HepG2 (cell line): ENCODE data around the gene MRPL14. TPM values are rescaled to one million over a fixed set of nuclear protein-coding genes. Genes with fewer than 3 reads are reported as not detected.

ENCODE experiments used
- CEBPB ChIP-seq: IDR thresholded peaks from 2 replicates; pipeline ENCODE4 v1.6.1; 2011; ENCODE audit warnings: low read depth, low read length, improper control_type of control experiment, borderline replicate concordance
- DNMT1 ChIP-seq: sonication (generic); formaldehyde crosslinking; IDR thresholded peaks from 2 replicates; pipeline ENCODE4 v1.5.1; 2020; ENCODE audit warnings: mild to moderate bottlenecking, missing genetic modification reagents
- FOXJ3 ChIP-seq: sonication (generic); formaldehyde crosslinking; IDR thresholded peaks from 2 replicates; pipeline ENCODE4 v1.4.0; 2020; ENCODE audit warnings: missing genetic modification reagents, mild to moderate bottlenecking, borderline replicate concordance
- HOXA9 ChIP-seq: sonication (generic); formaldehyde crosslinking; IDR thresholded peaks from 2 replicates; pipeline ENCODE4 v1.8.1; 2022; ENCODE audit warnings: missing genetic modification reagents, mild to moderate bottlenecking, moderate library complexity, borderline replicate concordance
- JARID2 ChIP-seq: sonication (generic); formaldehyde crosslinking; IDR thresholded peaks from 2 replicates; pipeline ENCODE4 v1.8.1; 2023; ENCODE audit warnings: missing genetic modification reagents, inconsistent platforms; ENCODE audit not compliant: insufficient replicate concordance
- KDM5A ChIP-seq: fragments of 200-600 bp; sonication (generic); IDR thresholded peaks from 2 replicates; pipeline ENCODE4 v1.7.0; 2018; ENCODE audit warnings: antibody characterized with exemption, mild to moderate bottlenecking, low read length, borderline replicate concordance
- KDM6A ChIP-seq: IDR thresholded peaks from 2 replicates; pipeline ENCODE4 v1.6.1; 2016; ENCODE audit warnings: low read depth
- ONECUT2 ChIP-seq: sonication (generic); formaldehyde crosslinking; IDR thresholded peaks from 2 replicates; pipeline ENCODE4 v1.4.0; 2020; ENCODE audit warnings: missing genetic modification reagents
- PLRG1 ChIP-seq: fragments of 450-650 bp; conservative IDR thresholded peaks from 2 replicates; pipeline ENCODE4 v1.6.1; 2016
- SALL2 ChIP-seq: sonication (generic); formaldehyde crosslinking; IDR thresholded peaks from 2 replicates; pipeline ENCODE4 v1.8.1; 2023; ENCODE audit warnings: mild to moderate bottlenecking, missing genetic modification reagents, inconsistent platforms
- UBTF ChIP-seq: sonication (generic); formaldehyde crosslinking; IDR thresholded peaks from 2 replicates; pipeline ENCODE4 v1.4.0; 2020; ENCODE audit warnings: mild to moderate bottlenecking, missing genetic modification reagents
- YEATS2 ChIP-seq: sonication (generic); formaldehyde crosslinking; IDR thresholded peaks from 2 replicates; pipeline ENCODE4 v1.4.0; 2020; ENCODE audit warnings: missing genetic modification reagents, borderline replicate concordance
- ZNF446 ChIP-seq: sonication (generic); formaldehyde crosslinking; IDR thresholded peaks from 2 replicates; pipeline ENCODE4 v1.5.0; 2020; ENCODE audit warnings: mild to moderate bottlenecking, missing genetic modification reagents
- ZNF781 ChIP-seq: sonication (generic); formaldehyde crosslinking; IDR thresholded peaks from 2 replicates; pipeline ENCODE4 v1.5.1; 2020; ENCODE audit warnings: borderline replicate concordance, mild to moderate bottlenecking, missing genetic modification reagents; ENCODE audit errors: not compliant biosample characterization
- ZNF784 ChIP-seq: sonication (generic); formaldehyde crosslinking; IDR thresholded peaks from 2 replicates; pipeline ENCODE4 v1.5.1; 2020; ENCODE audit warnings: missing genetic modification reagents, mild to moderate bottlenecking, borderline replicate concordance
- ZSCAN20 ChIP-seq: sonication (generic); formaldehyde crosslinking; IDR thresholded peaks from 2 replicates; pipeline ENCODE4 v1.4.0; 2020; ENCODE audit warnings: missing genetic modification reagents, mild to moderate bottlenecking, borderline replicate concordance
- polyA plus RNA-seq, 8 experiments: library from polyadenylated mRNA; depleted of rRNA in 3 of 8; stranded (reverse) in 7 of 8; unstranded in 1 of 8; fragments of >200 nt; fragmentation: Illumina TruSeq in 4 of 8; extraction: Trizol in 4 of 8; gene quantifications; 2 replicates each; pipeline versions ENCODE4 v1.2.1 to v1.2.3, GENCODE V29; 2011 to 2016; ENCODE audit warnings: low read depth in 4 of 8, missing spikeins in 1 of 8, mixed read lengths in 1 of 8; ENCODE audit not compliant: insufficient read depth in 1 of 8
- total RNA-seq, 5 experiments: library from RNA; depleted of rRNA; stranded (reverse); fragments of >200 nt; fragmentation: Illumina TruSeq; extraction: Trizol; gene quantifications; 2 replicates each; pipeline ENCODE4 v1.2.3, GENCODE V29; 2016; ENCODE audit warnings: low read depth in 1 of 5
- TF ChIP-seq, protein P1 (sequence below): fragments of 450-650 bp; IDR thresholded peaks from 2 replicates; pipeline ENCODE4 v1.6.1; 2017; ENCODE audit warnings: mild to moderate bottlenecking
- TF ChIP-seq, protein P2 (sequence below): sonication (generic); formaldehyde crosslinking; IDR thresholded peaks from 2 replicates; pipeline ENCODE4 v1.4.0; 2020; ENCODE audit warnings: missing genetic modification reagents
- TF ChIP-seq, protein P3 (sequence below): sonication (generic); formaldehyde crosslinking; IDR thresholded peaks from 2 replicates; pipeline ENCODE4 v1.4.0; 2020; ENCODE audit warnings: mild to moderate bottlenecking, low read depth, missing genetic modification reagents

The MRPL14 gene
- total and polyA plus RNA-seq, 2 of the 13 experiments (the other 11 are each of a cell fraction or from before 2014, with no cell fraction given), result 157 to 178 TPM

DNA sequence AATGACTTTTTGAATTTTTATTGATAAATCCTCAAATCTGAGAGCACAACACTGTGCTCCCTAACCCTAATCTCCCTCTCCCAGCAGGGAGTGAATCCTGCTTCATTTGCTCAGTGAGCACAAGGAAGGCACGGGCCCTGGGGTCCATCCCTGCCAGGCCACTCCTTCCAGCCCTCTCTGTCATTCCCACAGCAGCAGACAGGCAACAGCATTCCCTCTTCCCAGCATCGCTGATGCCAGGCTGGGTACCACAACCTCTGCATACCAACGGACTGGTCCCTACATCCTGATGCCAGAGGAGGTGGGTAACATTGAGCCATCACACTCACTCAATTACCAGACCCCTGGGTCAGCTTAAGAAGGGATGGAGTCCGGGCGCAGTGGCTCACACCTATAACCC is 34.2 kb downstream of the MRPL14 start (continued):
- TF ChIP-seq, protein P1, sequence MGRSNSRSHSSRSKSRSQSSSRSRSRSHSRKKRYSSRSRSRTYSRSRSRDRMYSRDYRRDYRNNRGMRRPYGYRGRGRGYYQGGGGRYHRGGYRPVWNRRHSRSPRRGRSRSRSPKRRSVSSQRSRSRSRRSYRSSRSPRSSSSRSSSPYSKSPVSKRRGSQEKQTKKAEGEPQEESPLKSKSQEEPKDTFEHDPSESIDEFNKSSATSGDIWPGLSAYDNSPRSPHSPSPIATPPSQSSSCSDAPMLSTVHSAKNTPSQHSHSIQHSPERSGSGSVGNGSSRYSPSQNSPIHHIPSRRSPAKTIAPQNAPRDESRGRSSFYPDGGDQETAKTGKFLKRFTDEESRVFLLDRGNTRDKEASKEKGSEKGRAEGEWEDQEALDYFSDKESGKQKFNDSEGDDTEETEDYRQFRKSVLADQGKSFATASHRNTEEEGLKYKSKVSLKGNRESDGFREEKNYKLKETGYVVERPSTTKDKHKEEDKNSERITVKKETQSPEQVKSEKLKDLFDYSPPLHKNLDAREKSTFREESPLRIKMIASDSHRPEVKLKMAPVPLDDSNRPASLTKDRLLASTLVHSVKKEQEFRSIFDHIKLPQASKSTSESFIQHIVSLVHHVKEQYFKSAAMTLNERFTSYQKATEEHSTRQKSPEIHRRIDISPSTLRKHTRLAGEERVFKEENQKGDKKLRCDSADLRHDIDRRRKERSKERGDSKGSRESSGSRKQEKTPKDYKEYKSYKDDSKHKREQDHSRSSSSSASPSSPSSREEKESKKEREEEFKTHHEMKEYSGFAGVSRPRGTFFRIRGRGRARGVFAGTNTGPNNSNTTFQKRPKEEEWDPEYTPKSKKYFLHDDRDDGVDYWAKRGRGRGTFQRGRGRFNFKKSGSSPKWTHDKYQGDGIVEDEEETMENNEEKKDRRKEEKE, result no peak
- no peak for TF ChIP-seq JARID2 (CRISPR knock-in tag)
- no peak for TF ChIP-seq KDM6A (CRISPR knock-in tag)
- TF ChIP-seq KDM5A, result no peak
- TF ChIP-seq, protein P2, sequence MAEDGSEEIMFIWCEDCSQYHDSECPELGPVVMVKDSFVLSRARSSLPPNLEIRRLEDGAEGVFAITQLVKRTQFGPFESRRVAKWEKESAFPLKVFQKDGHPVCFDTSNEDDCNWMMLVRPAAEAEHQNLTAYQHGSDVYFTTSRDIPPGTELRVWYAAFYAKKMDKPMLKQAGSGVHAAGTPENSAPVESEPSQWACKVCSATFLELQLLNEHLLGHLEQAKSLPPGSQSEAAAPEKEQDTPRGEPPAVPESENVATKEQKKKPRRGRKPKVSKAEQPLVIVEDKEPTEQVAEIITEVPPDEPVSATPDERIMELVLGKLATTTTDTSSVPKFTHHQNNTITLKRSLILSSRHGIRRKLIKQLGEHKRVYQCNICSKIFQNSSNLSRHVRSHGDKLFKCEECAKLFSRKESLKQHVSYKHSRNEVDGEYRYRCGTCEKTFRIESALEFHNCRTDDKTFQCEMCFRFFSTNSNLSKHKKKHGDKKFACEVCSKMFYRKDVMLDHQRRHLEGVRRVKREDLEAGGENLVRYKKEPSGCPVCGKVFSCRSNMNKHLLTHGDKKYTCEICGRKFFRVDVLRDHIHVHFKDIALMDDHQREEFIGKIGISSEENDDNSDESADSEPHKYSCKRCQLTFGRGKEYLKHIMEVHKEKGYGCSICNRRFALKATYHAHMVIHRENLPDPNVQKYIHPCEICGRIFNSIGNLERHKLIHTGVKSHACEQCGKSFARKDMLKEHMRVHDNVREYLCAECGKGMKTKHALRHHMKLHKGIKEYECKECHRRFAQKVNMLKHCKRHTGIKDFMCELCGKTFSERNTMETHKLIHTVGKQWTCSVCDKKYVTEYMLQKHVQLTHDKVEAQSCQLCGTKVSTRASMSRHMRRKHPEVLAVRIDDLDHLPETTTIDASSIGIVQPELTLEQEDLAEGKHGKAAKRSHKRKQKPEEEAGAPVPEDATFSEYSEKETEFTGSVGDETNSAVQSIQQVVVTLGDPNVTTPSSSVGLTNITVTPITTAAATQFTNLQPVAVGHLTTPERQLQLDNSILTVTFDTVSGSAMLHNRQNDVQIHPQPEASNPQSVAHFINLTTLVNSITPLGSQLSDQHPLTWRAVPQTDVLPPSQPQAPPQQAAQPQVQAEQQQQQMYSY (CRISPR knock-in tag), result no peak
- TF ChIP-seq UBTF (CRISPR knock-in tag), result no peak
- no peak for TF ChIP-seq FOXJ3 (CRISPR knock-in tag)
- TF ChIP-seq PLRG1, result no peak
- TF ChIP-seq DNMT1 (CRISPR knock-in tag), result no peak
- no peak for TF ChIP-seq ZSCAN20 (CRISPR knock-in tag)
- no peak for TF ChIP-seq ZNF781
- no peak for TF ChIP-seq ONECUT2 (CRISPR knock-in tag)
- no peak for TF ChIP-seq SALL2 (CRISPR knock-in tag)
- TF ChIP-seq, protein P3, sequence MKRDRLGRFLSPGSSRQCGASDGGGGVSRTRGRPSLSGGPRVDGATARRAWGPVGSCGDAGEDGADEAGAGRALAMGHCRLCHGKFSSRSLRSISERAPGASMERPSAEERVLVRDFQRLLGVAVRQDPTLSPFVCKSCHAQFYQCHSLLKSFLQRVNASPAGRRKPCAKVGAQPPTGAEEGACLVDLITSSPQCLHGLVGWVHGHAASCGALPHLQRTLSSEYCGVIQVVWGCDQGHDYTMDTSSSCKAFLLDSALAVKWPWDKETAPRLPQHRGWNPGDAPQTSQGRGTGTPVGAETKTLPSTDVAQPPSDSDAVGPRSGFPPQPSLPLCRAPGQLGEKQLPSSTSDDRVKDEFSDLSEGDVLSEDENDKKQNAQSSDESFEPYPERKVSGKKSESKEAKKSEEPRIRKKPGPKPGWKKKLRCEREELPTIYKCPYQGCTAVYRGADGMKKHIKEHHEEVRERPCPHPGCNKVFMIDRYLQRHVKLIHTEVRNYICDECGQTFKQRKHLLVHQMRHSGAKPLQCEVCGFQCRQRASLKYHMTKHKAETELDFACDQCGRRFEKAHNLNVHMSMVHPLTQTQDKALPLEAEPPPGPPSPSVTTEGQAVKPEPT (CRISPR knock-in tag), result no peak
- TF ChIP-seq CEBPB, result no peak
- no peak for TF ChIP-seq HOXA9 (CRISPR knock-in tag)
- TF ChIP-seq ZNF784 (CRISPR knock-in tag), result no peak
- no peak for TF ChIP-seq YEATS2 (CRISPR knock-in tag)
- TF ChIP-seq ZNF446 (CRISPR knock-in tag), result no peak
